ENCODE results near the gene HECW1.
A peak's percentile ranks its signal among the peaks of the same experiment; 100 is the strongest.
"Not testable (repeated sequence)": the region's sequence is repeated elsewhere in the genome, so short reads cannot be mapped to it uniquely, and the experiment has no call there.

HECW1 gene

GRCh38 chr7:43211693-43212092, 99.2 kb downstream of the HECW1 start:
- DNase-seq = no peak

- no peak for DNase-seq
These were observed 100.5 kb downstream of the HECW1 start for GRCh38 chr7:43212921-43213320.

- DNase-seq = no peak
These were observed 102.6 kb downstream of the HECW1 start for GRCh38 chr7:43215061-43215460.

GRCh38 chr7:43217055-43217454, 104.6 kb downstream of the HECW1 start:
- DNase-seq = no peak

GRCh38 chr7:43218901-43219300, 106.5 kb downstream of the HECW1 start:
- not testable (repeated sequence) for DNase-seq

GRCh38 chr7:43220250-43220649, 107.8 kb downstream of the HECW1 start:
- DNase-seq = no peak

GRCh38 chr7:43220742-43221141, 108.3 kb downstream of the HECW1 start:
- no peak for DNase-seq

- DNase-seq = no peak
These were observed 117.4 kb downstream of the HECW1 start for GRCh38 chr7:43229801-43230200.

GRCh38 chr7:43232366-43232765, 119.9 kb downstream of the HECW1 start:
- no peak for DNase-seq

GRCh38 chr7:43234073-43234472, 121.6 kb downstream of the HECW1 start:
- no peak for DNase-seq

GRCh38 chr7:43234968-43235367, 122.5 kb downstream of the HECW1 start:
- no peak for DNase-seq

- no peak for DNase-seq
These were observed 128.1 kb downstream of the HECW1 start for GRCh38 chr7:43240565-43240964.

- DNase-seq = no peak
These were observed 130.3 kb downstream of the HECW1 start for GRCh38 chr7:43242628-43243255.

- DNase-seq = no peak
These were observed 131.8 kb downstream of the HECW1 start for GRCh38 chr7:43244232-43244631.

- no peak for DNase-seq
These were observed 132.3 kb downstream of the HECW1 start for GRCh38 chr7:43244784-43245183.

GRCh38 chr7:43247757-43248156, 135.3 kb downstream of the HECW1 start:
- DNase-seq = no peak

- DNase-seq = no peak
These were observed 136.1 kb downstream of the HECW1 start for GRCh38 chr7:43248553-43248952.

- DNase-seq = no peak
These were observed 136.7 kb downstream of the HECW1 start for GRCh38 chr7:43248961-43249822.

GRCh38 chr7:43249823-43250145, 137.3 kb downstream of the HECW1 start:
- DNase-seq = no peak

- peak; percentile 58 for DNase-seq
These were observed 148.8 kb downstream of the HECW1 start for GRCh38 chr7:43260980-43261878.

GRCh38 chr7:43265139-43265538, 152.7 kb downstream of the HECW1 start:
- DNase-seq = no peak

GRCh38 chr7:43273939-43274719, 161.7 kb downstream of the HECW1 start:
- no peak for DNase-seq

GRCh38 chr7:43274752-43275151, 162.3 kb downstream of the HECW1 start:
- no peak for DNase-seq

All from CD4-positive, alpha-beta T cell treated with Interleukin-21 for 1 hour (primary cell).